HPDE6-E6E7 (cell line): ENCODE results near the gene PCDHGA3.
"Not testable (repeated sequence)": the region's sequence is repeated elsewhere in the genome, so short reads cannot be mapped to it uniquely, and the experiment has no call there.

Source experiments
- DNase-seq: peaks from one replicate; pipeline ENCODE4 v3.0.0; 2011; ENCODE audit warnings: missing footprints; ENCODE audit errors: extremely low spot score

Gene PCDHGA3

GRCh38 chr5:141346017-141346416, 2.4 kb downstream of the PCDHGA3 start:
- not testable (repeated sequence) for DNase-seq

GRCh38 chr5:141349917-141350619, 6.4 kb downstream of the PCDHGA3 start, which contains the start of gene PCDHGB1:
Gene PCDHGB1, plus strand, starts transcription at chr5:141350099. Its CDS starts 162 bp downstream, at chr5:141350261.
- no peak for DNase-seq

GRCh38 chr5:141351591-141351990, 8.0 kb downstream of the PCDHGA3 start:
- no peak for DNase-seq

- DNase-seq: no peak
These were observed 11.4 kb downstream of the PCDHGA3 start, which contains the start of gene PCDHGA4 for GRCh38 chr5:141354900-141355469. Gene PCDHGA4, plus strand, starts transcription at chr5:141355021. Its CDS starts 87 bp downstream, at chr5:141355108.

GRCh38 chr5:141355641-141356040, 12.0 kb downstream of the PCDHGA3 start:
- DNase-seq: no peak

GRCh38 chr5:141356133-141356532, 12.5 kb downstream of the PCDHGA3 start:
- DNase-seq: no peak

GRCh38 chr5:141356950-141357349, 13.3 kb downstream of the PCDHGA3 start:
- no peak for DNase-seq

GRCh38 chr5:141359790-141360426, 16.3 kb downstream of the PCDHGA3 start, which contains the start of gene PCDHGB2:
Gene PCDHGB2, plus strand, starts transcription at chr5:141359994. Its CDS starts 142 bp downstream, at chr5:141360136.
- DNase-seq: no peak

GRCh38 chr5:141360685-141361084, 17.1 kb downstream of the PCDHGA3 start:
- DNase-seq: no peak

GRCh38 chr5:141362719-141363118, 19.1 kb downstream of the PCDHGA3 start:
- no peak for DNase-seq

GRCh38 chr5:141363952-141364660, 20.5 kb downstream of the PCDHGA3 start, which contains the start of gene PCDHGA5:
Gene PCDHGA5, plus strand, starts transcription at chr5:141364162. Its CDS starts 169 bp downstream, at chr5:141364331.
- DNase-seq: no peak

GRCh38 chr5:141366016-141366896, 22.6 kb downstream of the PCDHGA3 start:
- no peak for DNase-seq

- no peak for DNase-seq
These were observed 26.6 kb downstream of the PCDHGA3 start, which contains the start of gene PCDHGB3 for GRCh38 chr5:141369994-141370848. Gene PCDHGB3, plus strand, starts transcription at chr5:141370242. Its CDS starts 153 bp downstream, at chr5:141370395.

- DNase-seq: no peak
These were observed 28.2 kb downstream of the PCDHGA3 start for GRCh38 chr5:141371572-141372475.

GRCh38 chr5:141373673-141374317, 30.2 kb downstream of the PCDHGA3 start, which contains the start of gene PCDHGA6:
Gene PCDHGA6, plus strand, starts transcription at chr5:141373891. Its CDS starts 193 bp downstream, at chr5:141374084.
- no peak for DNase-seq

- DNase-seq: no peak
These were observed 31.0 kb downstream of the PCDHGA3 start for GRCh38 chr5:141374627-141375026.

- not testable (repeated sequence) for DNase-seq
These were observed 32.0 kb downstream of the PCDHGA3 start for GRCh38 chr5:141375444-141376155.
